NB4 (cell line): ENCODE results near the gene IKBIP.

Experiments used
- DNase-seq: peaks from one replicate; pipeline ENCODE4 v3.0.0; 2010; ENCODE audit warnings: low read depth
- H3K4me3 ChIP-seq: one replicate; pipeline ENCODE4 v1.5.1; 2011; ENCODE audit warnings: mild to moderate bottlenecking, low read depth, low read length, moderate library complexity
- CTCF ChIP-seq: IDR thresholded peaks from one replicate; pipeline ENCODE4 v1.5.1; 2012; ENCODE audit warnings: low read depth, low read length
- MAX ChIP-seq: IDR thresholded peaks from 2 replicates; pipeline ENCODE4 v1.6.1; 2011; ENCODE audit warnings: low read depth, low read length
- MYC ChIP-seq: IDR thresholded peaks from 2 replicates; pipeline ENCODE4 v1.6.1; 2011; ENCODE audit warnings: low read depth, low read length
- POLR2A ChIP-seq: IDR thresholded peaks from 2 replicates; pipeline ENCODE4 v1.6.1; 2011; ENCODE audit warnings: mild to moderate bottlenecking; ENCODE audit not compliant: insufficient read length; ENCODE audit errors: extremely low read depth

IKBIP gene

GRCh38 chr12:98678946-98679610, 34.5 kb upstream of the IKBIP start:
- no peak for TF ChIP-seq POLR2A
- TF ChIP-seq MAX = no peak
- TF ChIP-seq CTCF = no peak
- TF ChIP-seq MYC = no peak
- no peak overlapping the region for H3K4me3 ChIP-seq
- DNase-seq = no peak

GRCh38 chr12:98678236-98678945, 33.8 kb upstream of the IKBIP start:
- DNase-seq = no peak
- no peak for TF ChIP-seq MAX

GRCh38 chr12:98674841-98675240, 30.3 kb upstream of the IKBIP start:
- no peak for DNase-seq
- H3K4me3 ChIP-seq = no peak overlapping the region
- TF ChIP-seq CTCF = no peak
- no peak for TF ChIP-seq MYC
- no peak for TF ChIP-seq MAX
- TF ChIP-seq POLR2A = no peak

More at GRCh38 chr12:98678236-98678945, 33.8 kb upstream of the IKBIP start:
- H3K4me3 ChIP-seq = no peak overlapping the region

GRCh38 chr12:98671459-98671858, 26.9 kb upstream of the IKBIP start:
- TF ChIP-seq CTCF = no peak
- TF ChIP-seq POLR2A = no peak
- TF ChIP-seq MYC = no peak
- no peak for TF ChIP-seq MAX
- H3K4me3 ChIP-seq = no peak overlapping the region
- DNase-seq = no peak

GRCh38 chr12:98669751-98670150, 25.2 kb upstream of the IKBIP start:
- no peak overlapping the region for H3K4me3 ChIP-seq
- no peak for TF ChIP-seq POLR2A
- TF ChIP-seq MYC = no peak
- no peak for TF ChIP-seq MAX
- TF ChIP-seq CTCF = no peak
- DNase-seq = no peak

- DNase-seq = no peak
- TF ChIP-seq CTCF = no peak
- TF ChIP-seq MYC = no peak
- no peak for TF ChIP-seq MAX
- no peak for TF ChIP-seq POLR2A
- H3K4me3 ChIP-seq = no peak overlapping the region
Measured at GRCh38 chr12:98660521-98660920, 15.9 kb upstream of the IKBIP start.
